ENCODE measurements around the gene ADISSP. TPM values are rescaled to one million over a fixed set of nuclear protein-coding genes. Genes with fewer than 3 reads are reported as not detected.
A peak's percentile ranks its signal among the peaks of the same experiment; 100 is the strongest.

ADISSP gene
- total and polyA plus RNA-seq, 11 donors, result 7.8 to 22.2 (median 13.7) TPM

- Histone ChIP-seq H3K27ac (no peak overlapping the region), H3K9me3 (no peaks in the 10 kb centered on the region), H3K27me3 (no peaks in the 10 kb centered on the region), H3K4me3 (no peak overlapping the region), H3K36me3 (peaks cover 0 to 34% (median 0%) of the 10 kb centered on the region in 9 donors), H3K4me1 (peaks cover 0 to 18% (median 11%) of the 10 kb centered on the region in 12 donors)
- intact Hi-C loops (cut with DNase I), result loop anchor here in 1 of 10 donors (10.0 kb wide), 1 partner anchor 142 kb away; no protein-coding TSS in a partner anchor
- ATAC-seq, result peak in 3 of 4 donors; percentile 38 to 73 (median 62)
- 67 to 88% (median 84%) methylated on average over 6 to 10 of the region's 10 CpGs for WGBS, 4 donors
- DNase-seq, result peak in 3 of 5 donors; percentile 55 to 63 (median 56)
- no peak for TF ChIP-seq CTCF (IDR thresholded peaks at IDR 0.05)
- TF ChIP-seq POLR2A (IDR thresholded peaks at IDR 0.05), result no peak
Measured at GRCh38 chr20:3706774-3707507, 60.6 kb downstream of the ADISSP start.

DNA sequence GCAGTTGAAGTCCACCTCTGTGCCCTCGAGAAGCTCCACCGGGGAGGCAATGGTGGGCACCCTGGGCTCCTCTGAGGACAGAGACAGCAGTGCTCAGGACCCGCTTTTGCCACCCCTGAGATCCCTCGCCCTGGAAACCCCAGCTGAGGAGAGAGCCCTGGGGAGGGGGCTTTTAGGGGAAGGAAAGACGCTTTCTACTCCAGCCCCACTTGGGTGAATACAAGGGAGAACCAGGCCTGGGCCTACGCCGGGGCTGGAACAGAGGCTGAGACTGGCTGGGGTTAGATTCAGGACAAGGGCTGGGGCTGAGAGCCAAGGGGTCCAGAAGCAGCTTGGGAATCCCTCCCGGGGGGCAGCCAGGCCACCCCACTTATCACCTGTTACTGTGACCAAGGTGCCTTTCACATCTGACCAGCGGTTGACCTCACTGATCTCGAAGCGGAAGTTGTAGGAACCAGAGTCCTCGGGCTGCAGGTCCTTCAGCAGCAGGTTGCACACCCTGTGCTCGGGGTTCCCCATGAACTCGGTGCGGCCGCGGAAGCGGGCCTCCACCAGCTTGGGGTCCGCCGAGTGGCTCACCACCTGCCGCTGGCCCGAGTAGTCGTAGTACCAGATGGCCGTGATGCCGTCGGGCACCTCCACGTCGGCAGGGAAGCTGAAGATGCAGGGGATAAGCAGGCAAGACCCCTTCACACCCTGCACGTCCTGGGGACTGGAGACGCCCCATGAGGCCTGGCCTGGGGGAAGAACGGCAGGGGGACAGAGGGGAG lies 61.4 kb downstream of the ADISSP start:
- Histone ChIP-seq H3K36me3 (peaks cover 0 to 42% (median 0%) of the 10 kb centered on the region in 9 donors), H3K27ac (no peak overlapping the region), H3K27me3 (no peaks in the 10 kb centered on the region), H3K9me3 (no peaks in the 10 kb centered on the region), H3K4me3 (no peak overlapping the region), H3K4me1 (peaks cover 0 to 18% (median 11%) of the 10 kb centered on the region in 12 donors)
- 93 to 96% (median 95%) methylated on average over 12 to 31 of the region's 31 CpGs for WGBS, 4 donors
- no peak for TF ChIP-seq CTCF (IDR thresholded peaks at IDR 0.05)
- TF ChIP-seq POLR2A (IDR thresholded peaks at IDR 0.05), result no peak
- no peak for ATAC-seq
- peak in 1 of 5 donors; percentile 47 for DNase-seq
- intact Hi-C loops (cut with DNase I), result loop anchor here in 1 of 10 donors (10.0 kb wide), 1 partner anchor 141 kb away; no protein-coding TSS in a partner anchor

DNA sequence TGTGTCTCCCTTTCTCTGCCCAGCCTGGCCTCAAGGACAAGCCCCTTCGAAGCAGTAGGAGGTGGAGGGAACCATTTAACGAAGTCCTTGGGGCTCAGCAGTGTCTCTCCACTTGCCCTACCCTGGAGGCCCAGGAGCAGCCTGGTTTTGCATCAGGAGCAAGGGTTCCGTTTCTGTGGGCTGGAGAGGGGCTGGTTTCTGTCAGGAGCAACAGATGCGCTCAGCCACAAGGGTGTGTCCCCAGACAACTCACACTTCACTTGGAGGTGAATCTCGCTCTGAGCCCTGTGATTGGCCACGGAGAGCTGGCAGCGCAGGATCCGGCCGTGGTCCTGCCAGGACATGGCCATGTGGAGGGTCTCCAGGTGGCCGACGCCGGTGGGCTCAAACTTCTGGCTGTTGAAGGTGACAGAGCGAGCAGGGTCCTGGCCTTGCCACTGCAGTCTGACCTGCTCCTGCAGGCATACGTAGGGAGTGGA lies 62.0 kb downstream of the ADISSP start:
- Histone ChIP-seq H3K27ac (no peak overlapping the region), H3K27me3 (no peaks in the 10 kb centered on the region), H3K9me3 (no peaks in the 10 kb centered on the region), H3K4me3 (no peak overlapping the region), H3K36me3 (peaks cover 0 to 44% (median 0%) of the 10 kb centered on the region in 9 donors), H3K4me1 (peaks cover 0 to 12% (median 6%) of the 10 kb centered on the region in 12 donors)
- intact Hi-C loops (cut with DNase I), result loop anchor here in 1 of 10 donors (10.0 kb wide), 1 partner anchor 141 kb away; no protein-coding TSS in a partner anchor
- WGBS, 4 donors, result 80 to 93% (median 88%) methylated on average over 6 to 14 of the region's 14 CpGs
- ATAC-seq, result no peak
- TF ChIP-seq POLR2A (IDR thresholded peaks at IDR 0.05) (no peak), CTCF (IDR thresholded peaks at IDR 0.05) (no peak)
- DNase-seq, result peak in 1 of 5 donors; percentile 47

Measured in heart left ventricle (tissue), 16 donors.